CD4-positive, alpha-beta T cell treated with Interleukin-12 subunit alpha and Interleukin-12 subunit beta, for 1 hour (primary cell): ENCODE data around the gene IGSF10.

Experiments used
- DNase-seq: peaks from one replicate; pipeline ENCODE4 v3.0.0-alpha.2; 2020

Gene IGSF10

DNA sequence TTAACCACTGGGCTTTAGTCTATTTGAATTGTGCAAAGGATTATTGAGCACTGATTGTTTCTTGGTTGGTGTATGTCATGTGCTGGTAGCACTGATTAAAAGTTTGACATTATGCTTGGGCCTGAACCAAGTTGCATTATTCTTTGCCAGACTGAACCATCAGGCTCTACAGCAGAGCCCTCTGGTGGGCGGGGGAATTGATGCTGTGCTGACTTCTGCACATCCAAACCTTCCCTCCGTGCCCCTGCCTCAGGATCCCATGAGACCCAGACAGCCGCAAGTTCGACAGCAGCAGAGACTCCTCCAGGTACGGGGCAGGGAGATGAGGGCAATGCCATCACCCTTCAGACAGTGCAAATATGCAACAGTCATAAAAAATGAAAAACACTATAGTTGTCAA is 47.9 kb downstream of the IGSF10 start:
- no peak for DNase-seq
